GM10248 (cell line): ENCODE data around the gene SLC20A1.

Experiments
- CTCF ChIA-PET: fragments of 300-600 bp; sonication (Branson Sonifier 250); formaldehyde crosslinking; extraction: SDS; loops from one replicate; lab custom pipeline; 2021; ENCODE audit warnings: antibody characterized with exemption; lab: Yijun Ruan, JAX
- POLR2A ChIA-PET: fragments of 350-650 bp; sonication (Branson Sonifier 250); formaldehyde crosslinking; extraction: SDS; loops from one replicate; lab custom pipeline; 2020; ENCODE audit warnings: antibody characterized with exemption; lab: Yijun Ruan, JAX
- DNase-seq: peaks from one replicate; pipeline ENCODE4 v3.0.0; 2012; ENCODE audit errors: extremely low spot score
- TF ChIP-seq, protein P1 (sequence below): IDR thresholded peaks from 2 replicates; pipeline ENCODE4 v1.5.1; 2012; ENCODE audit warnings: mild to moderate bottlenecking, low read depth; ENCODE audit errors: extremely low read depth, missing control alignments, control extremely low read depth

The SLC20A1 gene

DNA sequence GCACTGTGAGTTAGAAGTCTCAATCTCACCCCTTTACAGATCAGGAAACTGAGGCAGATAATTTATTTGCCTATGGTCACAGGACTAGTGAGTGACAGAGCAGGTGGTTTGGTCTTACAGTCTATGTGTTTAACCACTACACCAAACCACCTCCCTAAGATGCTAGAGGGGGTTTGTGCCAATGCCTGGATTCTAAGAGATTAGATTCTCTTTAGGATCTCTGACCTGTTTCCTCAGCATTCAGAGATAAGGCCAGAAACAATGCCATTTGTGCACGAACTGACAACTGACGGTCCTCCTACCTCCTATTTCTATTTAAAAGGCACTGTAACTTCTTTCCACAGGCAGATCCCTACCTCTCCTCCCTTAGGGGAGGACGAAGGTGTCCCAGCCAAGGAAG is 2.3 kb upstream of the SLC20A1 start:
- POLR2A ChIA-PET = no interaction called here
- CTCF ChIA-PET = interaction anchor here (1.0 to 10.1 kb wide), 6 partner anchors 13 to 84 kb away, joined by 3 to 136 read pairs (median 5); no protein-coding TSS in a partner anchor
- no peak for DNase-seq
- TF ChIP-seq, protein P1, sequence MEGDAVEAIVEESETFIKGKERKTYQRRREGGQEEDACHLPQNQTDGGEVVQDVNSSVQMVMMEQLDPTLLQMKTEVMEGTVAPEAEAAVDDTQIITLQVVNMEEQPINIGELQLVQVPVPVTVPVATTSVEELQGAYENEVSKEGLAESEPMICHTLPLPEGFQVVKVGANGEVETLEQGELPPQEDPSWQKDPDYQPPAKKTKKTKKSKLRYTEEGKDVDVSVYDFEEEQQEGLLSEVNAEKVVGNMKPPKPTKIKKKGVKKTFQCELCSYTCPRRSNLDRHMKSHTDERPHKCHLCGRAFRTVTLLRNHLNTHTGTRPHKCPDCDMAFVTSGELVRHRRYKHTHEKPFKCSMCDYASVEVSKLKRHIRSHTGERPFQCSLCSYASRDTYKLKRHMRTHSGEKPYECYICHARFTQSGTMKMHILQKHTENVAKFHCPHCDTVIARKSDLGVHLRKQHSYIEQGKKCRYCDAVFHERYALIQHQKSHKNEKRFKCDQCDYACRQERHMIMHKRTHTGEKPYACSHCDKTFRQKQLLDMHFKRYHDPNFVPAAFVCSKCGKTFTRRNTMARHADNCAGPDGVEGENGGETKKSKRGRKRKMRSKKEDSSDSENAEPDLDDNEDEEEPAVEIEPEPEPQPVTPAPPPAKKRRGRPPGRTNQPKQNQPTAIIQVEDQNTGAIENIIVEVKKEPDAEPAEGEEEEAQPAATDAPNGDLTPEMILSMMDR = no peak

DNA sequence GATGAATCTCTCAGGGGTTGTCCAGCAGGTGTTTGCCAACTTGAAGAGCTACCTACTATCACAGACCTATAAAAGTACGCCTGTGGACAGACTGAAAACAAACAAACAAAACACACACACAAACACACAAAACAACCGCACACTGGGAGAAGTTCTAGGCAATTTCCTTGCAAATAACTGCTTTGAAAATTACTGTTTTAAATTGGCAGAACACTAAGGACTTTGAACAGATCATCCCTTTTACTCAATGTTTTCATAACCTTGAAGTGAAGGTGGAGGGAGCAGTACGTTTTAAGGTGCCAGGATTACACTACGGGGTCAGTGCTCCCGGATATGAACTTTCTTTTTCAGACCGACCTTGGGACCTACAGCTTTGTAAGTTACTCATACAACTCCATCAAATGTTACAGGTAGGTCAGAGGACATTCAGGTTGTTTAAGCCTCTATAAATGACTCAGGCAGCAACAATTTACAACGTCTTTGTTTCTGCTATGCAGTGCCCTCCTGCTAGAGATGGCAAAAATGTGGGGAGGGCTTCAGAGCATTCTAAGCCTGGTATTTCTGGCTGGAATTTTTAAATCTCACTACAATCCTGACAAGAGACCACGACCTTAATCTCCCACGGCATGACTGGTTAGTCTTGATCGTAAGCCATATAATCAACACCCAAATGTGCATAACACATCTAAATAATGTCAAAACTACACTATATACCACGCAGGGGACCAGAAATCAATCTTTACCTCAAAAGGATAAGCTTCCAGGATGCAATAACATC is 1.4 kb upstream of the SLC20A1 start:
- no peak for DNase-seq
- CTCF ChIA-PET = interaction anchor here (1.1 to 10.1 kb wide), 18 partner anchors 10 to 297 kb away, joined by 3 to 136 read pairs (median 5); no protein-coding TSS in a partner anchor
- TF ChIP-seq, protein P1 = no peak
- POLR2A ChIA-PET = interaction anchor here (0.6 to 2.4 kb wide), 8 partner anchors 8 to 149 kb away, joined by 3 to 32 read pairs (median 10); no protein-coding TSS in a partner anchor

DNA sequence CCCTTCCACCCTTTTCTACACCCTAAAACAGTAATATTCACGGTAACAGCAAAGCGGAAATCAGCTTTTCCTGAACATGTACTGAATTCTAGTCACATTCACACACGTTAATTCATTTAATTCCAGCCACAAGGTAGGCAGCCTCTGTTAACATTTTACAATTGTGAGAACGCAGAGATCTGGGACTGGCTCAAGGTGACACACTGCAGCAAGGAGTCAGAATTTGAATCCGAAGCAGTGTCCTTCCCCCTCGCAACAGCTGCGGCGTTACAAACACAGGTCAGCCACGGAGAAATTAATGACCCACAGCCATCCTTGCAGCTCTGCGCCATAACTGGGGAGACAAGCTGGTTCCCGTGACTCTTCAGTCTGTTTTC is 818 bp upstream of the SLC20A1 start:
- no peak for DNase-seq
- TF ChIP-seq, protein P1 = no peak
- ChIA-PET POLR2A (interaction anchor here (0.6 to 2.4 kb wide), 12 partner anchors 9 to 149 kb away, joined by 3 to 32 read pairs (median 6); no protein-coding TSS in a partner anchor), CTCF (interaction anchor here (0.6 to 10.1 kb wide), 22 partner anchors 9 to 297 kb away, joined by 3 to 136 read pairs (median 4); no protein-coding TSS in a partner anchor)

GRCh38 chr2:112646102-112646719 is 472 bp downstream of the SLC20A1 start:
- peak; percentile 61 for DNase-seq

DNA sequence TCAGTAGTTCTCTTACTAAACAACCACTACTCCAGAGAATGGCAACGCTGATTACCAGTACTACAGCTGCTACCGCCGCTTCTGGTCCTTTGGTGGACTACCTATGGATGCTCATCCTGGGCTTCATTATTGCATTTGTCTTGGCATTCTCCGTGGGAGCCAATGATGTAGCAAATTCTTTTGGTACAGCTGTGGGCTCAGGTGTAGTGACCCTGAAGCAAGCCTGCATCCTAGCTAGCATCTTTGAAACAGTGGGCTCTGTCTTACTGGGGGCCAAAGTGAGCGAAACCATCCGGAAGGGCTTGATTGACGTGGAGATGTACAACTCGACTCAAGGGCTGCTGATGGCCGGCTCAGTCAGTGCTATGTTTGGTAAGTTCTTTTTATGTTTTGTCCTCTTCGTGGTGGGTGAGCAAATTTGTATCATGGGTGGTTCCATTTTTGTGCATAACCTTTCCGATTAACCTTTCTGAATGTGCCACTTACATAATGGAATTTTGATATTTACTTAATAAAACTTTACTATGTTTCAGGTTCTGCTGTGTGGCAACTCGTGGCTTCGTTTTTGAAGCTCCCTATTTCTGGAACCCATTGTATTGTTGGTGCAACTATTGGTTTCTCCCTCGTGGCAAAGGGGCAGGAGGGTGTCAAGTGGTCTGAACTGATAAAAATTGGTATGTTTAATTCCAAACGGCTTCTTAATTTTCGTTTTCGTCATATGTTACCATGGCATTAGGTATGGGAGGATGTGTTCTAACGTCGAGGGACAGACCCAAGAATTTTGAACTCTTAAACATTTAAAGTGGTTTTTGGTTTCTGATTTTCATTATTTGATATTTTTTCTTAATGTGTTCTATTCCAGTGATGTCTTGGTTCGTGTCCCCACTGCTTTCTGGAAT is 1.3 kb downstream of the SLC20A1 start:
- CTCF ChIA-PET = interaction anchor here (1.0 to 10.1 kb wide), 7 partner anchors 10 to 295 kb away, joined by 3 to 136 read pairs (median 5); no protein-coding TSS in a partner anchor
- TF ChIP-seq, protein P1 = no peak
- DNase-seq = no peak
- POLR2A ChIA-PET = interaction anchor here (0.5 to 2.4 kb wide), 11 partner anchors 8 to 61 kb away, joined by 3 to 32 read pairs (median 5); no protein-coding TSS in a partner anchor

More at GRCh38 chr2:112646102-112646719, 472 bp downstream of the SLC20A1 start:
- TF ChIP-seq, protein P1 = no peak
- CTCF ChIA-PET = interaction anchor here (1.0 to 10.1 kb wide), 9 partner anchors 8 to 81 kb away, joined by 3 to 136 read pairs (median 8); no protein-coding TSS in a partner anchor
- POLR2A ChIA-PET = interaction anchor here (0.5 to 2.4 kb wide), 18 partner anchors 9 to 104 kb away, joined by 3 to 32 read pairs (median 5); no protein-coding TSS in a partner anchor
